ENCODE results near the gene TMEM240. TPM values are rescaled to one million over a fixed set of nuclear protein-coding genes. Genes with fewer than 3 reads are reported as not detected.
"Not testable (repeated sequence)": the region's sequence is repeated elsewhere in the genome, so short reads cannot be mapped to it uniquely, and the experiment has no call there.

TMEM240 gene
- total RNA-seq, 2 donors from 2014 or later: 0.77 to 0.91 TPM

GRCh38 chr1:1528301-1529267 is 11.8 kb downstream of the TMEM240 start:
- Histone ChIP-seq H3K36me3 (no peaks in the 10 kb centered on the region), H3K9ac (ENCODE audit: low read depth in 2 of 2, low read length in 2 of 2) (no peak overlapping the region), H3K27ac (no peak overlapping the region), H3K27me3 (no peaks in the 10 kb centered on the region), H3K4me3 (no peak overlapping the region), H3K4me1 (no peaks in the 10 kb centered on the region), H3K9me3 (no peaks in the 10 kb centered on the region)
- TF ChIP-seq CTCF (IDR thresholded peaks at IDR 0.05): no peak
- intact Hi-C loops (cut with DNase I): no loop called here
- DNase-seq: no peak

- H3K36me3 ChIP-seq: no peaks in the 10 kb centered on the region
- no peak for TF ChIP-seq CTCF (IDR thresholded peaks at IDR 0.05)
- no peak overlapping the region for H3K27ac ChIP-seq
- intact Hi-C loops (cut with DNase I): no loop called here
- H3K27me3 ChIP-seq: no peaks in the 10 kb centered on the region
- H3K4me1 ChIP-seq: no peaks in the 10 kb centered on the region
- no peak for DNase-seq
- no peak overlapping the region for H3K9ac ChIP-seq (ENCODE audit: low read depth in 2 of 2, low read length in 2 of 2)
- H3K4me3 ChIP-seq: no peak overlapping the region
- H3K9me3 ChIP-seq: no peaks in the 10 kb centered on the region
Observed at GRCh38 chr1:1527092-1527816, 13.2 kb downstream of the TMEM240 start.

GRCh38 chr1:1526476-1526875 is 13.9 kb downstream of the TMEM240 start:
- DNase-seq, H3K36me3 ChIP-seq: not testable (repeated sequence)

GRCh38 chr1:1524750-1525383 is 15.6 kb downstream of the TMEM240 start:
- DNase-seq; H3K9ac ChIP-seq (ENCODE audit: low read depth in 2 of 2, low read length in 2 of 2); H3K36me3 ChIP-seq; H3K4me3 ChIP-seq; H3K9me3 ChIP-seq; H3K4me1 ChIP-seq; H3K27me3 ChIP-seq; intact Hi-C loops (cut with DNase I); H3K27ac ChIP-seq: not testable (repeated sequence)

More at GRCh38 chr1:1526476-1526875, 13.9 kb downstream of the TMEM240 start:
- H3K4me1 ChIP-seq; H3K9me3 ChIP-seq; H3K4me3 ChIP-seq; intact Hi-C loops (cut with DNase I); H3K27me3 ChIP-seq; H3K27ac ChIP-seq; H3K9ac ChIP-seq (ENCODE audit: low read depth in 2 of 2, low read length in 2 of 2): not testable (repeated sequence)

- H3K36me3 ChIP-seq; H3K9ac ChIP-seq (ENCODE audit: low read depth in 2 of 2, low read length in 2 of 2); DNase-seq; H3K27me3 ChIP-seq; H3K9me3 ChIP-seq; H3K27ac ChIP-seq; intact Hi-C loops (cut with DNase I); H3K4me1 ChIP-seq; H3K4me3 ChIP-seq: not testable (repeated sequence)
Observed at GRCh38 chr1:1523651-1524050, 16.8 kb downstream of the TMEM240 start.

- DNase-seq; H3K9ac ChIP-seq (ENCODE audit: low read depth in 2 of 2, low read length in 2 of 2); H3K9me3 ChIP-seq; H3K27ac ChIP-seq; intact Hi-C loops (cut with DNase I); H3K36me3 ChIP-seq; H3K4me3 ChIP-seq; H3K27me3 ChIP-seq; H3K4me1 ChIP-seq: not testable (repeated sequence)
Observed at GRCh38 chr1:1523226-1523625, 17.2 kb downstream of the TMEM240 start.

GRCh38 chr1:1522536-1522935 is 17.9 kb downstream of the TMEM240 start:
- H3K4me3 ChIP-seq; intact Hi-C loops (cut with DNase I); DNase-seq; H3K9ac ChIP-seq (ENCODE audit: low read depth in 2 of 2, low read length in 2 of 2); H3K27ac ChIP-seq; H3K36me3 ChIP-seq; H3K4me1 ChIP-seq; H3K9me3 ChIP-seq; H3K27me3 ChIP-seq: not testable (repeated sequence)
